Embryonic facial prominence (tissue), 1 donor: Measurements from ENCODE around the gene UHRF1.
"Not testable (repeated sequence)": the region's sequence is repeated elsewhere in the genome, so short reads cannot be mapped to it uniquely, and the experiment has no call there.

ENCODE experiments used
- DNase-seq: peaks from one replicate; pipeline ENCODE4 v3.0.0-alpha.2; 2016; ENCODE audit errors: extremely low spot score

Gene UHRF1

GRCh38 chr19:4971816-4972495 lies 62.7 kb downstream of the UHRF1 start:
- DNase-seq = no peak

- no peak for DNase-seq
Observed at GRCh38 chr19:4972509-4973230, 63.4 kb downstream of the UHRF1 start.

GRCh38 chr19:4974880-4975469 lies 65.7 kb downstream of the UHRF1 start:
- no peak for DNase-seq

GRCh38 chr19:4975601-4976000 lies 66.3 kb downstream of the UHRF1 start:
- DNase-seq = not testable (repeated sequence)

GRCh38 chr19:4976401-4977298 lies 67.3 kb downstream of the UHRF1 start:
- no peak for DNase-seq

GRCh38 chr19:4977299-4978174 lies 68.2 kb downstream of the UHRF1 start:
- DNase-seq = no peak

GRCh38 chr19:4979211-4979807 lies 70.0 kb downstream of the UHRF1 start:
- no peak for DNase-seq

GRCh38 chr19:4980067-4980466 lies 70.8 kb downstream of the UHRF1 start:
- DNase-seq = no peak

GRCh38 chr19:4980838-4981680 lies 71.8 kb downstream of the UHRF1 start:
- no peak for DNase-seq

- DNase-seq = no peak
Observed at GRCh38 chr19:4981681-4981958, 72.3 kb downstream of the UHRF1 start.

- DNase-seq = no peak
Observed at GRCh38 chr19:4983346-4984105, 74.2 kb downstream of the UHRF1 start.

- no peak for DNase-seq
Observed at GRCh38 chr19:4984106-4984380, 74.7 kb downstream of the UHRF1 start.

- DNase-seq = no peak
Observed at GRCh38 chr19:4984438-4984990, 75.2 kb downstream of the UHRF1 start.

- no peak for DNase-seq
Observed at GRCh38 chr19:4985551-4985991, 76.3 kb downstream of the UHRF1 start.

- DNase-seq = no peak
Observed at GRCh38 chr19:4986056-4986455, 76.8 kb downstream of the UHRF1 start.

- no peak for DNase-seq
Observed at GRCh38 chr19:4986471-4986891, 77.2 kb downstream of the UHRF1 start.

- DNase-seq = no peak
Observed at GRCh38 chr19:4987256-4987655, 78.0 kb downstream of the UHRF1 start.

GRCh38 chr19:4987692-4988370 lies 78.5 kb downstream of the UHRF1 start:
- DNase-seq = no peak
